SK-N-MC (cell line): ENCODE data around the gene SMG6.

ENCODE experiments used
- DNase-seq: peaks from one replicate; pipeline ENCODE4 v3.0.0-alpha.2; 2011; ENCODE audit warnings: low read depth, low spot score
- H3K27ac ChIP-seq: fragments of 200-600 bp; sonication (generic); 2 replicates; pipeline ENCODE4 v1.5.1; 2016; ENCODE audit warnings: mixed run types
- H3K36me3 ChIP-seq: fragments of 200-600 bp; sonication (generic); 2 replicates; pipeline ENCODE4 v1.6.1; 2017; ENCODE audit warnings: antibody characterized with exemption, low read length, mixed read lengths; ENCODE audit not compliant: insufficient read depth
- H3K4me3 ChIP-seq: fragments of 200-600 bp; sonication (generic); 2 replicates; pipeline ENCODE4 v1.5.1; 2016
- H3K9ac ChIP-seq: fragments of 200-600 bp; sonication (generic); 2 replicates; pipeline ENCODE4 v1.8.0; 2017; ENCODE audit warnings: mixed run types, mixed read lengths; ENCODE audit not compliant: insufficient read length
- H3K9me3 ChIP-seq: fragments of 200-600 bp; sonication (generic); 2 replicates; pipeline ENCODE4 v1.6.1; 2017; ENCODE audit warnings: low read depth, mild to moderate bottlenecking, antibody characterized with exemption, low read length, moderate library complexity, mixed read lengths
- EZH2 ChIP-seq: fragments of 200-600 bp; sonication (generic); IDR thresholded peaks from one replicate; pipeline ENCODE4 v1.6.1; 2017; ENCODE audit warnings: antibody characterized with exemption
- FOXP2 ChIP-seq: optimal IDR thresholded peaks from 2 replicates; pipeline ENCODE3; 2011; ENCODE audit warnings: mild to moderate bottlenecking, moderate library complexity; ENCODE audit not compliant: insufficient read depth; ENCODE audit errors: extremely low read length, control extremely low read depth
- POLR2AphosphoS5 ChIP-seq: IDR thresholded peaks from 2 replicates; pipeline ENCODE4 v1.6.1; 2012; ENCODE audit warnings: mild to moderate bottlenecking, low read depth, low read length, borderline replicate concordance

The SMG6 gene

GRCh38 chr17:2101448-2102257 lies 201.9 kb downstream of the SMG6 start:
- H3K27ac ChIP-seq, result no peak overlapping the region
- TF ChIP-seq FOXP2 (no peak), EZH2 (no peak), POLR2AphosphoS5 (no peak)

GRCh38 chr17:2095536-2095910 lies 208.1 kb downstream of the SMG6 start:
- Histone ChIP-seq H3K36me3 (no peaks in the 10 kb centered on the region), H3K9ac (no peak overlapping the region), H3K9me3 (no peaks in the 10 kb centered on the region), H3K4me3 (no peak overlapping the region), H3K27ac (no peak overlapping the region; the same call in 1 of the 2 replicates)
- DNase-seq, result no peak
- no peak for TF ChIP-seq EZH2
- no peak for TF ChIP-seq POLR2AphosphoS5
- no peak for TF ChIP-seq FOXP2

More at GRCh38 chr17:2101448-2102257, 201.9 kb downstream of the SMG6 start:
- Histone ChIP-seq H3K9me3 (no peaks in the 10 kb centered on the region), H3K4me3 (no peak overlapping the region), H3K36me3 (no peaks in the 10 kb centered on the region), H3K9ac (no peak overlapping the region)
- no peak for DNase-seq

- no peak for DNase-seq
- no peak for TF ChIP-seq POLR2AphosphoS5
- no peak overlapping the region for H3K9ac ChIP-seq
- no peak overlapping the region for H3K4me3 ChIP-seq
- H3K27ac ChIP-seq, result peak overlapping the region; percentile 36; the same call in 1 of the 2 replicates
- no peaks in the 10 kb centered on the region for H3K9me3 ChIP-seq
- no peaks in the 10 kb centered on the region for H3K36me3 ChIP-seq
These were observed 208.6 kb downstream of the SMG6 start for GRCh38 chr17:2094891-2095535.

- H3K9ac ChIP-seq, result no peak overlapping the region
- H3K36me3 ChIP-seq, result no peaks in the 10 kb centered on the region
- H3K4me3 ChIP-seq, result no peak overlapping the region
- H3K9me3 ChIP-seq, result no peaks in the 10 kb centered on the region
- TF ChIP-seq EZH2 (no peak), POLR2AphosphoS5 (no peak), FOXP2 (no peak)
- H3K27ac ChIP-seq, result no peak overlapping the region
- no peak for DNase-seq
These were observed 210.2 kb downstream of the SMG6 start for GRCh38 chr17:2093349-2093748.

GRCh38 chr17:2092253-2092652 lies 211.3 kb downstream of the SMG6 start:
- Histone ChIP-seq H3K36me3 (no peaks in the 10 kb centered on the region), H3K27ac (no peak overlapping the region), H3K9ac (no peak overlapping the region), H3K4me3 (no peak overlapping the region), H3K9me3 (no peaks in the 10 kb centered on the region)
- TF ChIP-seq POLR2AphosphoS5 (no peak), EZH2 (no peak), FOXP2 (no peak)
- DNase-seq, result no peak

- Histone ChIP-seq H3K4me3 (peak overlapping the region; percentile 30; the same call in 1 of the 2 replicates), H3K9ac (peak overlapping the region; percentile 39), H3K9me3 (no peaks in the 10 kb centered on the region), H3K27ac (peak overlapping the region; percentile 45), H3K36me3 (no peaks in the 10 kb centered on the region)
- TF ChIP-seq POLR2AphosphoS5 (no peak), FOXP2 (no peak), EZH2 (no peak)
- no peak for DNase-seq
These were observed 212.6 kb downstream of the SMG6 start for GRCh38 chr17:2090804-2091534.

GRCh38 chr17:2090210-2090641 lies 213.4 kb downstream of the SMG6 start:
- no peak for TF ChIP-seq FOXP2
- TF ChIP-seq EZH2, result no peak
- no peak for TF ChIP-seq POLR2AphosphoS5
- no peak for DNase-seq
- H3K4me3 ChIP-seq, result no peak overlapping the region
- H3K9ac ChIP-seq, result no peak overlapping the region
- H3K27ac ChIP-seq, result no peak overlapping the region
- no peaks in the 10 kb centered on the region for H3K9me3 ChIP-seq
- no peaks in the 10 kb centered on the region for H3K36me3 ChIP-seq

- Histone ChIP-seq H3K9me3 (no peaks in the 10 kb centered on the region), H3K9ac (no peak overlapping the region), H3K36me3 (no peaks in the 10 kb centered on the region), H3K27ac (0 out of 2 replicates have a peak overlapping the region, but pooled peaks have one; percentile 9), H3K4me3 (no peak overlapping the region)
- TF ChIP-seq POLR2AphosphoS5 (no peak), FOXP2 (no peak), EZH2 (no peak)
- no peak for DNase-seq
These were observed 214.6 kb downstream of the SMG6 start for GRCh38 chr17:2089021-2089422.
